ENCODE data around the gene TMEM132D.

TMEM132D gene

GRCh38 chr12:129136694-129137325 lies 767.0 kb downstream of the TMEM132D start:
- no peaks in the 10 kb centered on the region for H3K4me1 ChIP-seq (ENCODE audit: control insufficient read depth, insufficient read depth, low read depth, low read length)
- no peak overlapping the region for H3K4me2 ChIP-seq (ENCODE audit: low read length, poor library complexity, severe bottlenecking)
- H3K14ac ChIP-seq (ENCODE audit: low read length in 2 of 2) = no peak overlapping the region
- H2BK12ac ChIP-seq (ENCODE audit: low read length in 2 of 2) = no peak overlapping the region
- H3K4ac ChIP-seq (ENCODE audit: low read depth in 1 of 2, low read length in 2 of 2) = no peak overlapping the region
- H2BK120ac ChIP-seq (ENCODE audit: low read depth, low read length) = no peak overlapping the region
- no peak overlapping the region for H3K9ac ChIP-seq (ENCODE audit: low read length)
- WGBS = 87% methylated on average over 3 of the region's 3 CpGs
- H3K4me3 ChIP-seq (ENCODE audit: insufficient read depth in 1 of 2, low read depth in 1 of 2, low read length in 2 of 2) = no peak overlapping the region
- no peaks in the 10 kb centered on the region for H3K36me3 ChIP-seq (ENCODE audit: control insufficient read depth in 1 of 2, insufficient read depth in 2 of 2, low read depth in 1 of 2, low read length in 2 of 2)
- no peak overlapping the region for H2BK15ac ChIP-seq (ENCODE audit: low read depth, poor library complexity, severe bottlenecking)
- no peak overlapping the region for H3K18ac ChIP-seq (ENCODE audit: low read depth in 1 of 2, low read length in 2 of 2)
- H3K9me3 ChIP-seq (ENCODE audit: control insufficient read depth, low read length) = peaks cover 16% of the 10 kb centered on the region
- no peak for DNase-seq
- no peak overlapping the region for H4K91ac ChIP-seq (ENCODE audit: low read length)
- H4K8ac ChIP-seq (ENCODE audit: low read length) = no peak overlapping the region
- no peak overlapping the region for H2AFZ ChIP-seq (ENCODE audit: low read depth, low read length)
- no peak overlapping the region for H2AK5ac ChIP-seq (ENCODE audit: low read length, severe bottlenecking)
- H2BK5ac ChIP-seq (ENCODE audit: low read depth, low read length, poor library complexity, severe bottlenecking) = no peak overlapping the region
- H3K27me3 ChIP-seq (ENCODE audit: control insufficient read depth in 1 of 2, insufficient read depth in 1 of 2, low read length in 2 of 2) = no peaks in the 10 kb centered on the region
- no peaks in the 10 kb centered on the region for H3K79me1 ChIP-seq (replicated peaks; ENCODE audit: low read length, poor library complexity, severe bottlenecking)
- no peak overlapping the region for H3K23ac ChIP-seq (ENCODE audit: low read length in 2 of 2)
- no peak overlapping the region for H3K27ac ChIP-seq (ENCODE audit: low read length, poor library complexity, severe bottlenecking)

- Histone ChIP-seq H3K9me3 (ENCODE audit: control insufficient read depth, low read length) (peaks cover 15% of the 10 kb centered on the region), H2BK15ac (ENCODE audit: low read depth, poor library complexity, severe bottlenecking) (no peak overlapping the region), H3K27me3 (ENCODE audit: control insufficient read depth in 1 of 2, insufficient read depth in 1 of 2, low read length in 2 of 2) (no peaks in the 10 kb centered on the region), H2BK120ac (ENCODE audit: low read depth, low read length) (no peak overlapping the region), H2BK5ac (ENCODE audit: low read depth, low read length, poor library complexity, severe bottlenecking) (no peak overlapping the region), H3K27ac (ENCODE audit: low read length, poor library complexity, severe bottlenecking) (no peak overlapping the region), H2AK5ac (ENCODE audit: low read length, severe bottlenecking) (no peak overlapping the region), H3K4me1 (ENCODE audit: control insufficient read depth, insufficient read depth, low read depth, low read length) (no peaks in the 10 kb centered on the region), H3K23ac (ENCODE audit: low read length in 2 of 2) (no peak overlapping the region), H2AFZ (ENCODE audit: low read depth, low read length) (no peak overlapping the region), H3K79me1 (replicated peaks; ENCODE audit: low read length, poor library complexity, severe bottlenecking) (no peaks in the 10 kb centered on the region), H2BK12ac (ENCODE audit: low read length in 2 of 2) (no peak overlapping the region), H3K18ac (ENCODE audit: low read depth in 1 of 2, low read length in 2 of 2) (no peak overlapping the region), H4K91ac (ENCODE audit: low read length) (no peak overlapping the region), H3K14ac (ENCODE audit: low read length in 2 of 2) (no peak overlapping the region), H4K8ac (ENCODE audit: low read length) (no peak overlapping the region), H3K36me3 (ENCODE audit: control insufficient read depth in 1 of 2, insufficient read depth in 2 of 2, low read depth in 1 of 2, low read length in 2 of 2) (no peaks in the 10 kb centered on the region), H3K4me3 (ENCODE audit: insufficient read depth in 1 of 2, low read depth in 1 of 2, low read length in 2 of 2) (no peak overlapping the region), H3K4ac (ENCODE audit: low read depth in 1 of 2, low read length in 2 of 2) (no peak overlapping the region), H3K4me2 (ENCODE audit: low read length, poor library complexity, severe bottlenecking) (no peak overlapping the region), H3K9ac (ENCODE audit: low read length) (no peak overlapping the region)
- 76% methylated on average over 12 of the region's 12 CpGs for WGBS
- no peak for DNase-seq
Observed at GRCh38 chr12:129127771-129128170, 776.1 kb downstream of the TMEM132D start.

GRCh38 chr12:129127211-129127610 lies 776.6 kb downstream of the TMEM132D start:
- Histone ChIP-seq H4K8ac (ENCODE audit: low read length) (no peak overlapping the region), H2BK5ac (ENCODE audit: low read depth, low read length, poor library complexity, severe bottlenecking) (no peak overlapping the region), H3K36me3 (ENCODE audit: control insufficient read depth in 1 of 2, insufficient read depth in 2 of 2, low read depth in 1 of 2, low read length in 2 of 2) (no peaks in the 10 kb centered on the region), H3K27ac (ENCODE audit: low read length, poor library complexity, severe bottlenecking) (no peak overlapping the region), H2AK5ac (ENCODE audit: low read length, severe bottlenecking) (no peak overlapping the region), H3K79me1 (replicated peaks; ENCODE audit: low read length, poor library complexity, severe bottlenecking) (no peaks in the 10 kb centered on the region), H3K14ac (ENCODE audit: low read length in 2 of 2) (no peak overlapping the region), H3K23ac (ENCODE audit: low read length in 2 of 2) (no peak overlapping the region), H3K4ac (ENCODE audit: low read depth in 1 of 2, low read length in 2 of 2) (no peak overlapping the region), H3K9me3 (ENCODE audit: control insufficient read depth, low read length) (peaks cover 15% of the 10 kb centered on the region), H3K4me2 (ENCODE audit: low read length, poor library complexity, severe bottlenecking) (no peak overlapping the region), H2BK120ac (ENCODE audit: low read depth, low read length) (no peak overlapping the region), H3K9ac (ENCODE audit: low read length) (no peak overlapping the region), H4K91ac (ENCODE audit: low read length) (no peak overlapping the region), H3K27me3 (ENCODE audit: control insufficient read depth in 1 of 2, insufficient read depth in 1 of 2, low read length in 2 of 2) (no peaks in the 10 kb centered on the region), H3K4me1 (ENCODE audit: control insufficient read depth, insufficient read depth, low read depth, low read length) (no peaks in the 10 kb centered on the region), H2AFZ (ENCODE audit: low read depth, low read length) (no peak overlapping the region), H3K4me3 (ENCODE audit: insufficient read depth in 1 of 2, low read depth in 1 of 2, low read length in 2 of 2) (no peak overlapping the region), H2BK12ac (ENCODE audit: low read length in 2 of 2) (no peak overlapping the region), H3K18ac (ENCODE audit: low read depth in 1 of 2, low read length in 2 of 2) (no peak overlapping the region), H2BK15ac (ENCODE audit: low read depth, poor library complexity, severe bottlenecking) (no peak overlapping the region)
- 60% methylated on average over 9 of the region's 9 CpGs for WGBS
- DNase-seq = no peak

- Histone ChIP-seq H4K91ac (ENCODE audit: low read length) (no peak overlapping the region), H2BK12ac (ENCODE audit: low read length in 2 of 2) (no peak overlapping the region), H3K4me3 (ENCODE audit: insufficient read depth in 1 of 2, low read depth in 1 of 2, low read length in 2 of 2) (no peak overlapping the region), H3K23ac (ENCODE audit: low read length in 2 of 2) (no peak overlapping the region), H2BK120ac (ENCODE audit: low read depth, low read length) (no peak overlapping the region), H3K4me2 (ENCODE audit: low read length, poor library complexity, severe bottlenecking) (no peak overlapping the region), H3K14ac (ENCODE audit: low read length in 2 of 2) (no peak overlapping the region), H3K9ac (ENCODE audit: low read length) (no peak overlapping the region), H2AK5ac (ENCODE audit: low read length, severe bottlenecking) (no peak overlapping the region), H2AFZ (ENCODE audit: low read depth, low read length) (no peak overlapping the region), H3K79me1 (replicated peaks; ENCODE audit: low read length, poor library complexity, severe bottlenecking) (no peaks in the 10 kb centered on the region), H3K27ac (ENCODE audit: low read length, poor library complexity, severe bottlenecking) (no peak overlapping the region), H2BK5ac (ENCODE audit: low read depth, low read length, poor library complexity, severe bottlenecking) (no peak overlapping the region), H3K4ac (ENCODE audit: low read depth in 1 of 2, low read length in 2 of 2) (no peak overlapping the region), H3K18ac (ENCODE audit: low read depth in 1 of 2, low read length in 2 of 2) (no peak overlapping the region), H3K9me3 (ENCODE audit: control insufficient read depth, low read length) (peaks cover 29% of the 10 kb centered on the region), H3K4me1 (ENCODE audit: control insufficient read depth, insufficient read depth, low read depth, low read length) (no peaks in the 10 kb centered on the region), H2BK15ac (ENCODE audit: low read depth, poor library complexity, severe bottlenecking) (no peak overlapping the region), H3K36me3 (ENCODE audit: control insufficient read depth in 1 of 2, insufficient read depth in 2 of 2, low read depth in 1 of 2, low read length in 2 of 2) (no peaks in the 10 kb centered on the region), H3K27me3 (ENCODE audit: control insufficient read depth in 1 of 2, insufficient read depth in 1 of 2, low read length in 2 of 2) (no peaks in the 10 kb centered on the region), H4K8ac (ENCODE audit: low read length) (no peak overlapping the region)
- DNase-seq = no peak
- 88% methylated on average over 1 of the region's 1 CpG for WGBS
Observed at GRCh38 chr12:129119537-129119936, 784.3 kb downstream of the TMEM132D start.

All from mesenchymal stem cell (in vitro differentiated cells and primary cell).